Hepatocyte (in vitro differentiated cells): ENCODE measurements around the gene ALAS2. TPM values are rescaled to one million over a fixed set of nuclear protein-coding genes. Genes with fewer than 3 reads are reported as not detected.
A peak's percentile ranks its signal among the peaks of the same experiment; 100 is the strongest.

Experiments used
- DNase-seq: peaks from one replicate; pipeline ENCODE4 v3.0.0-alpha.2; 2016; ENCODE audit warnings: low spot score
- H2AFZ ChIP-seq: fragments of 200-600 bp; sonication (generic); 2 replicates; pipeline ENCODE4 v1.6.0; 2016; ENCODE audit warnings: antibody characterized with exemption, mild to moderate bottlenecking
- H3K27ac ChIP-seq: fragments of 200-600 bp; sonication (generic); 2 replicates; pipeline ENCODE4 v1.5.1; 2016; ENCODE audit warnings: mild to moderate bottlenecking
- H3K27me3 ChIP-seq: fragments of 200-600 bp; sonication (generic); 2 replicates; pipeline ENCODE4 v1.6.1; 2016
- H3K36me3 ChIP-seq: fragments of 200-600 bp; sonication (generic); replicated peaks from 2 replicates; pipeline ENCODE4 v1.5.1; 2016; ENCODE audit warnings: low read depth; ENCODE audit not compliant: insufficient read depth
- H3K4me1 ChIP-seq: fragments of 200-600 bp; sonication (generic); 2 replicates; pipeline ENCODE4 v1.5.1; 2016; ENCODE audit warnings: mild to moderate bottlenecking, moderate library complexity; ENCODE audit not compliant: insufficient read depth
- H3K4me2 ChIP-seq: fragments of 200-600 bp; sonication (generic); 2 replicates; pipeline ENCODE4 v1.6.0; 2016
- H3K4me3 ChIP-seq: fragments of 200-600 bp; sonication (generic); 2 replicates; pipeline ENCODE4 v1.5.1; 2016; ENCODE audit warnings: mild to moderate bottlenecking
- H3K79me2 ChIP-seq: fragments of 200-600 bp; sonication (generic); 2 replicates; pipeline ENCODE4 v1.6.0; 2017; ENCODE audit warnings: mild to moderate bottlenecking
- H3K9me2 ChIP-seq: fragments of 200-600 bp; sonication (generic); replicated peaks from 2 replicates; pipeline ENCODE4 v1.6.0; 2017; ENCODE audit warnings: mild to moderate bottlenecking; ENCODE audit not compliant: insufficient read depth
- H3K9me3 ChIP-seq: fragments of 200-600 bp; sonication (generic); 2 replicates; pipeline ENCODE4 v1.5.1; 2016; ENCODE audit warnings: low read depth, mild to moderate bottlenecking
- H4K20me1 ChIP-seq: fragments of 200-600 bp; sonication (generic); 2 replicates; pipeline ENCODE4 v1.6.0; 2016; ENCODE audit warnings: mild to moderate bottlenecking; ENCODE audit not compliant: insufficient read depth, poor library complexity, severe bottlenecking
- EZH2 ChIP-seq: fragments of 200-600 bp; sonication (generic); IDR thresholded peaks from 2 replicates; pipeline ENCODE4 v1.6.1; 2016; ENCODE audit warnings: antibody characterized with exemption, mild to moderate bottlenecking, borderline replicate concordance
- EZH2phosphoT487 ChIP-seq: fragments of 200-600 bp; sonication (generic); IDR thresholded peaks from one replicate; pipeline ENCODE4 v1.6.1; 2018; ENCODE audit warnings: antibody characterized with exemption, mild to moderate bottlenecking, low read depth, moderate library complexity; ENCODE audit not compliant: unreplicated experiment, severe bottlenecking
- WGBS: methylation state at CpG from one replicate; pipeline ENCODE4 v1.1.6; 2016; ENCODE audit warnings: low lambda C conversion rate; ENCODE audit errors: missing lambda C conversion rate; 5-methylcytosine and 5-hydroxymethylcytosine counted together
- polyA plus RNA-seq: library from polyadenylated mRNA; unstranded; fragments of >200 nt; fragmentation: Nextera tagmentation; extraction: Ambion mirVana; gene quantifications from 2 replicates; pipeline ENCODE4 v1.2.1, GENCODE V29; 2016
- total RNA-seq: library from RNA; depleted of rRNA; stranded (reverse); fragments of >200 nt; gene quantifications from 2 replicates; pipeline ENCODE4 v1.2.3, GENCODE V29; 2014
- TF ChIP-seq, protein P1 (sequence below): fragments of 200-600 bp; sonication (generic); IDR thresholded peaks from 2 replicates; pipeline ENCODE4 v1.5.1; 2016; ENCODE audit warnings: antibody characterized with exemption, mild to moderate bottlenecking; ENCODE audit not compliant: poor library complexity

ALAS2 gene
- total and polyA plus RNA-seq, 2 experiments from 2014 or later: not detected

GRCh38 chrX:55006827-55007621 lies 23.8 kb downstream of the ALAS2 start:
- H3K9me2 ChIP-seq: no peaks in the 10 kb centered on the region
- peak; percentile 9 for DNase-seq
- H3K27me3 ChIP-seq: no peaks in the 10 kb centered on the region
- TF ChIP-seq EZH2: no peak
- TF ChIP-seq, protein P1, sequence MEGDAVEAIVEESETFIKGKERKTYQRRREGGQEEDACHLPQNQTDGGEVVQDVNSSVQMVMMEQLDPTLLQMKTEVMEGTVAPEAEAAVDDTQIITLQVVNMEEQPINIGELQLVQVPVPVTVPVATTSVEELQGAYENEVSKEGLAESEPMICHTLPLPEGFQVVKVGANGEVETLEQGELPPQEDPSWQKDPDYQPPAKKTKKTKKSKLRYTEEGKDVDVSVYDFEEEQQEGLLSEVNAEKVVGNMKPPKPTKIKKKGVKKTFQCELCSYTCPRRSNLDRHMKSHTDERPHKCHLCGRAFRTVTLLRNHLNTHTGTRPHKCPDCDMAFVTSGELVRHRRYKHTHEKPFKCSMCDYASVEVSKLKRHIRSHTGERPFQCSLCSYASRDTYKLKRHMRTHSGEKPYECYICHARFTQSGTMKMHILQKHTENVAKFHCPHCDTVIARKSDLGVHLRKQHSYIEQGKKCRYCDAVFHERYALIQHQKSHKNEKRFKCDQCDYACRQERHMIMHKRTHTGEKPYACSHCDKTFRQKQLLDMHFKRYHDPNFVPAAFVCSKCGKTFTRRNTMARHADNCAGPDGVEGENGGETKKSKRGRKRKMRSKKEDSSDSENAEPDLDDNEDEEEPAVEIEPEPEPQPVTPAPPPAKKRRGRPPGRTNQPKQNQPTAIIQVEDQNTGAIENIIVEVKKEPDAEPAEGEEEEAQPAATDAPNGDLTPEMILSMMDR: no peak
- 86% methylated on average over 18 of the region's 18 CpGs for WGBS
- H2AFZ ChIP-seq: no peak overlapping the region
- no peak overlapping the region for H3K4me3 ChIP-seq
- no peaks in the 10 kb centered on the region for H3K36me3 ChIP-seq
- peaks cover 10% of the 10 kb centered on the region for H3K4me1 ChIP-seq
- H3K79me2 ChIP-seq: no peaks in the 10 kb centered on the region
- H4K20me1 ChIP-seq: no peaks in the 10 kb centered on the region
- H3K4me2 ChIP-seq: peak overlapping the region; percentile 12
- H3K9me3 ChIP-seq: no peaks in the 10 kb centered on the region
- peak overlapping the region; percentile 86 for H3K27ac ChIP-seq

- no peaks in the 10 kb centered on the region for H3K9me3 ChIP-seq
- no peaks in the 10 kb centered on the region for H3K36me3 ChIP-seq
- no peak for DNase-seq
- H3K9me2 ChIP-seq: no peaks in the 10 kb centered on the region
- H4K20me1 ChIP-seq: no peaks in the 10 kb centered on the region
- H3K4me1 ChIP-seq: peaks cover 10% of the 10 kb centered on the region
- no peak overlapping the region for H2AFZ ChIP-seq
- H3K27me3 ChIP-seq: no peaks in the 10 kb centered on the region
- peaks cover 14% of the 10 kb centered on the region for H3K79me2 ChIP-seq
- no peak overlapping the region for H3K27ac ChIP-seq
- H3K4me2 ChIP-seq: no peak overlapping the region
- TF ChIP-seq, protein P1: no peak
- TF ChIP-seq EZH2 (no peak), EZH2phosphoT487 (no peak)
- H3K4me3 ChIP-seq: no peak overlapping the region
These were observed 25.5 kb downstream of the ALAS2 start for GRCh38 chrX:55005256-55005655.

DNA sequence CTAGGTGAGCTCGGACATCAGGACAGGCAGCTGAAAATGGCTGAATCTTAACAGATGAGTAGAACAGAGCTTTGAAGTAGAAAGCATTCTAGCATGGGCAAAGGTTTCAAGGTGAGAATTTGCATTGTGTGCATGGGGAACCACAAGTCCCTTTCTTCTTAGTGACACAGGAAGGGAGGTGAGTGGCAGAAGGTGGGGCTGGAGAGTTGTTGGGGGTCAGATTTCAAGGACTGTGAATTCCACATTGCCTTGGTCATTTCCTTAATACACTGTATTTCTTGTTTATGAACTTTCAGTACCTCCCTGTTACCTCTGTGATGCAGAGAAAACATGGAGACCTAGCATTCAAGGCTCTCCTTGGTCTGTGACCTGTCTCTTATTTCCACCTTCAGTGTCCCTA lies 26.5 kb downstream of the ALAS2 start:
- Histone ChIP-seq H3K27me3 (no peaks in the 10 kb centered on the region), H4K20me1 (no peaks in the 10 kb centered on the region), H3K79me2 (peaks cover 14% of the 10 kb centered on the region), H2AFZ (no peak overlapping the region), H3K27ac (no peak overlapping the region), H3K4me3 (no peak overlapping the region), H3K4me2 (no peak overlapping the region), H3K9me3 (no peaks in the 10 kb centered on the region), H3K9me2 (no peaks in the 10 kb centered on the region), H3K36me3 (no peaks in the 10 kb centered on the region), H3K4me1 (peaks cover 10% of the 10 kb centered on the region)
- WGBS: 65% methylated on average over 1 of the region's 1 CpG
- no peak for DNase-seq
- TF ChIP-seq EZH2phosphoT487 (no peak), EZH2 (no peak)
- TF ChIP-seq, protein P1: no peak
